Measurements from ENCODE around the gene KLHDC7B. TPM values are rescaled to one million over a fixed set of nuclear protein-coding genes. Genes with fewer than 3 reads are reported as not detected.

The KLHDC7B gene
- total RNA-seq, 4 donors from 2014 or later = 0.17 TPM; not detected in 3

GRCh38 chr22:50553310-50553709, 7.6 kb downstream of the KLHDC7B start:
- Histone ChIP-seq H3K4me3 (no peak overlapping the region), H3K27me3 (peaks cover 0 to 43% (median 9%) of the 10 kb centered on the region in 4 donors), H3K4me1 (peaks cover 8 to 9% (median 9%) of the 10 kb centered on the region in 4 donors), H3K9me3 (no peaks in the 10 kb centered on the region), H3K36me3 (no peaks in the 10 kb centered on the region), H3K27ac (replicated peaks in 1 of 4) (no peak overlapping the region)
- intact Hi-C loops (cut with DNase I) = no loop called here
- TF ChIP-seq, protein P1, sequence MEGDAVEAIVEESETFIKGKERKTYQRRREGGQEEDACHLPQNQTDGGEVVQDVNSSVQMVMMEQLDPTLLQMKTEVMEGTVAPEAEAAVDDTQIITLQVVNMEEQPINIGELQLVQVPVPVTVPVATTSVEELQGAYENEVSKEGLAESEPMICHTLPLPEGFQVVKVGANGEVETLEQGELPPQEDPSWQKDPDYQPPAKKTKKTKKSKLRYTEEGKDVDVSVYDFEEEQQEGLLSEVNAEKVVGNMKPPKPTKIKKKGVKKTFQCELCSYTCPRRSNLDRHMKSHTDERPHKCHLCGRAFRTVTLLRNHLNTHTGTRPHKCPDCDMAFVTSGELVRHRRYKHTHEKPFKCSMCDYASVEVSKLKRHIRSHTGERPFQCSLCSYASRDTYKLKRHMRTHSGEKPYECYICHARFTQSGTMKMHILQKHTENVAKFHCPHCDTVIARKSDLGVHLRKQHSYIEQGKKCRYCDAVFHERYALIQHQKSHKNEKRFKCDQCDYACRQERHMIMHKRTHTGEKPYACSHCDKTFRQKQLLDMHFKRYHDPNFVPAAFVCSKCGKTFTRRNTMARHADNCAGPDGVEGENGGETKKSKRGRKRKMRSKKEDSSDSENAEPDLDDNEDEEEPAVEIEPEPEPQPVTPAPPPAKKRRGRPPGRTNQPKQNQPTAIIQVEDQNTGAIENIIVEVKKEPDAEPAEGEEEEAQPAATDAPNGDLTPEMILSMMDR (IDR thresholded peaks at IDR 0.05) = no peak
- no peak for TF ChIP-seq EP300 (IDR thresholded peaks at IDR 0.05)
- no peak for TF ChIP-seq POLR2AphosphoS5 (IDR thresholded peaks at IDR 0.05)
- TF ChIP-seq POLR2A (IDR thresholded peaks at IDR 0.05; ENCODE audit: low read depth) = no peak
- no peak for DNase-seq (ENCODE audit: extremely low spot score)
- 83% methylated on average over 8 of the region's 8 CpGs for WGBS

DNA sequence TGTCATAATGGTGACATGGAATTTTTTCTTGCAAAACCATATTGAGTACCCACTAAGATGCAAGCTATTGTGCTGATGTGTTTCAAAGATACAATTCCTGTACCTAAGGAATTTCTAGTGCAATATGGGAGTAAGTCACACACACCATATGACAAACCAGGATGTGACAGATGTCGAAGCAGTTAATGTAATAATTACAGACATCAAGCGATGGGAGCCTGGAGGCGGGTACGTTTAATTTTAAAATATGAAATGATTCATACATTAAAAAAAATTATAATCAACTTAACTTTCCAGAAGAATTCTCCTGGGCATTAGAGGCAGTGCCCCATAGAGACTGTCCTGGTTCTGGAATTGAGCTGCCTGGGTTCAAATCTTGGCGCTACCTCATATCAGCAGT, 11.0 kb downstream of the KLHDC7B start:
- Histone ChIP-seq H3K36me3 (no peaks in the 10 kb centered on the region), H3K27me3 (peaks cover 0 to 10% (median 0%) of the 10 kb centered on the region in 4 donors), H3K9me3 (no peaks in the 10 kb centered on the region), H3K27ac (replicated peaks in 1 of 4) (no peak overlapping the region), H3K4me1 (no peaks in the 10 kb centered on the region), H3K4me3 (no peak overlapping the region)
- intact Hi-C loops (cut with DNase I) = no loop called here
- TF ChIP-seq POLR2A (IDR thresholded peaks at IDR 0.05; ENCODE audit: low read depth) = no peak
- no peak for TF ChIP-seq POLR2AphosphoS5 (IDR thresholded peaks at IDR 0.05)
- TF ChIP-seq, protein P1 (IDR thresholded peaks at IDR 0.05) = no peak
- TF ChIP-seq EP300 (IDR thresholded peaks at IDR 0.05) = no peak
- WGBS = 73% methylated on average over 5 of the region's 5 CpGs
- no peak for DNase-seq (ENCODE audit: extremely low spot score)

DNA sequence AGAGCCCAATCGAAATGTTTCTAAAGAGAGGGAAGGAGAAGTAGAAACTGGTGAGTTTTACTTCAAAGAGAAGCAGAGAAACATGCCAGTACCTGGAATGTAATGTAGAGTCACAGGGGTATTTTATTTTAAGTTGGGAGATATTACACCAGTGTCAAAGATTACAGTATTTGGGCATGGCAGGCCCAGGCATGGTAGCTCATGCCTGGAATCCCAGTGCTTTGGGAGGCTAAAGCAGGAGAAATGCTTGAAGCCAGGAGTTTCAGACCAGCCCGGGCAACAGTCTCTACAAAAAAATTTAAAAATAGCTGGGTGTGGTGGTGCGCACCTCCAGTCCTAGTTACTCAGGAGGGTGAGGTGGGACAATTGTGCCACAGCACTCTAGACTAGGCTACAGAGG, 14.3 kb downstream of the KLHDC7B start:
- Histone ChIP-seq H3K36me3 (no peaks in the 10 kb centered on the region), H3K4me1 (peaks cover 9 to 16% (median 15%) of the 10 kb centered on the region in 4 donors), H3K27me3 (peaks cover 0 to 3% (median 0%) of the 10 kb centered on the region in 4 donors), H3K27ac (replicated peaks in 1 of 4) (no peak overlapping the region), H3K4me3 (no peak overlapping the region), H3K9me3 (no peaks in the 10 kb centered on the region)
- DNase-seq (ENCODE audit: extremely low spot score) = no peak
- 95% methylated on average over 3 of the region's 3 CpGs for WGBS
- intact Hi-C loops (cut with DNase I) = no loop called here
- no peak for TF ChIP-seq POLR2A (IDR thresholded peaks at IDR 0.05; ENCODE audit: low read depth)
- TF ChIP-seq EP300 (IDR thresholded peaks at IDR 0.05) = no peak
- no peak for TF ChIP-seq POLR2AphosphoS5 (IDR thresholded peaks at IDR 0.05)
- TF ChIP-seq, protein P1 (IDR thresholded peaks at IDR 0.05) = no peak

DNA sequence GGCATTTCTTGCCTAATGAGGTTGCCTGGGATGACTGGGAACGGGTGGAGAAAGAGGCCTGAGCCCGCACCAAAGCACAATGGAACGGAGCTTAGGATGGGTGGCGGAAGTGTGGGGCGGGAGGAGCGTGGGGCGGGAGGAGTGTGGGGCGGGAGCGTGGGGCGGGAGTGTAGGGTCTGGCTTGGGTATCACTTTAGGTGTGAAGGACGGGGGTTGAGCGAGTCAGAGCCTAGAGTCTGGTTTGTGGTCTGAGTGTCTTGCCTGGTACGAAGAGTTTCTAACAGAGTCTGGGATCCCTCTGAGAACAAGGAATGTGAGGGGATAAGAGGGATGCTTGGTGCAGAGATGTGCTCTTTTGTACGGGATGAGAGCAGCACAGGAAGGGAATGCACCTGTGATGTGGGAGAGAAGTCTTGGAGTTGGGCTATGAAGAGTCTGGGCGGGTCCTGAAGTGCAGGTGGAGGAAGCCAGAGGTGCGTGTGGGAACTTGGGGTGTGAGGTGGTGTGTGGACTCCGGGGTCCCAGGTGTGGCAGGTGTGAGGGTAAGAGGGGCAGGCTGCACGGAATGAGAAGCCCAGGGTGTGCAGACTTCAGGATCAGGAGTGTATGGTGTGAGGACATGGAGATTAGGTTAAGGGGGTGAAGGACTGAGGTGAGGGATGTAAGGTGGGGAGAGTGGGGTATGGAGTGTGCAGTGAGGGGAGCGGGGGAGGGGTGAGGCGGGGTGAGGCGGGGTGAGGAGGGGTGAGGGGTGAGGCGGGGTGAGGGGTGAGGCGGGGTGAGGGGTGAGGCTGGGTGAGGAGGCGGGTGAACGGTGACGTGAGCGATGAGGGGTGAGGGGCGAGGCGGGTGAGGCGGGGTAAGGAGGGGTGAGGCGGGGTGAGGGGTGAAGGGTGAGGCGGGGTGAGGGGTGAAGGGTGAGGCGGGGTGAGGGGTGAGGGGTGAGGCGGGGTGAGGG, 16.0 kb downstream of the KLHDC7B start:
- intact Hi-C loops (cut with DNase I) = no loop called here
- Histone ChIP-seq H3K9me3 (no peaks in the 10 kb centered on the region), H3K27ac (replicated peaks in 1 of 4) (no peak overlapping the region), H3K4me3 (no peak overlapping the region), H3K4me1 (peaks cover 9 to 16% (median 15%) of the 10 kb centered on the region in 4 donors), H3K36me3 (no peaks in the 10 kb centered on the region), H3K27me3 (peaks cover 0 to 3% (median 0%) of the 10 kb centered on the region in 4 donors)
- no peak for DNase-seq (ENCODE audit: extremely low spot score)
- 67% methylated on average over 19 of the region's 34 CpGs for WGBS
- TF ChIP-seq POLR2AphosphoS5 (IDR thresholded peaks at IDR 0.05) = no peak
- TF ChIP-seq POLR2A (IDR thresholded peaks at IDR 0.05; ENCODE audit: low read depth) = no peak
- TF ChIP-seq, protein P1 (IDR thresholded peaks at IDR 0.05) = no peak
- TF ChIP-seq EP300 (IDR thresholded peaks at IDR 0.05) = no peak
